HepG2 (cell line): ENCODE measurements around the gene VAMP2. TPM values are rescaled to one million over a fixed set of nuclear protein-coding genes. Genes with fewer than 3 reads are reported as not detected.
A peak's percentile ranks its signal among the peaks of the same experiment; 100 is the strongest.

Source experiments
- ATAD3A ChIP-seq: sonication (generic); formaldehyde crosslinking; IDR thresholded peaks from 2 replicates; pipeline ENCODE4 v1.4.0; 2020; ENCODE audit warnings: missing genetic modification reagents
- GTF2F1 ChIP-seq: fragments of 150-350 bp; IDR thresholded peaks from 2 replicates; pipeline ENCODE4 v1.6.1; 2014; ENCODE audit warnings: low read length
- GTF3A ChIP-seq: sonication (generic); formaldehyde crosslinking; conservative IDR thresholded peaks from 2 replicates; pipeline ENCODE4 v1.4.0; 2020; ENCODE audit warnings: mild to moderate bottlenecking, missing genetic modification reagents
- HIVEP1 ChIP-seq: sonication (generic); formaldehyde crosslinking; IDR thresholded peaks from 2 replicates; pipeline ENCODE4 v1.4.0; 2020; ENCODE audit warnings: mild to moderate bottlenecking, missing genetic modification reagents
- HOXA7 ChIP-seq: sonication (generic); formaldehyde crosslinking; IDR thresholded peaks from 2 replicates; pipeline ENCODE4 v1.8.1; 2022; ENCODE audit warnings: mild to moderate bottlenecking, missing genetic modification reagents, moderate library complexity
- IRX3 ChIP-seq: sonication (generic); formaldehyde crosslinking; IDR thresholded peaks from 2 replicates; pipeline ENCODE4 v1.8.1; 2023; ENCODE audit warnings: mild to moderate bottlenecking, low read depth, missing genetic modification reagents, borderline replicate concordance
- KLF12 ChIP-seq: sonication (generic); formaldehyde crosslinking; IDR thresholded peaks from 2 replicates; pipeline ENCODE4 v1.4.0; 2020; ENCODE audit warnings: missing genetic modification reagents, borderline replicate concordance
- MED13 ChIP-seq: sonication (generic); formaldehyde crosslinking; IDR thresholded peaks from 2 replicates; pipeline ENCODE4 v1.5.0; 2020; ENCODE audit warnings: missing genetic modification reagents
- MTA1 ChIP-seq: sonication (generic); formaldehyde crosslinking; IDR thresholded peaks from 2 replicates; pipeline ENCODE4 v1.4.0; 2020; ENCODE audit warnings: missing genetic modification reagents, mild to moderate bottlenecking, borderline replicate concordance
- NR2F1 ChIP-seq, 2 experiments: fragments of 450-650 bp in 1 of 2; formaldehyde crosslinking in 1 of 2; IDR thresholded peaks; 2 replicates each; pipeline versions ENCODE4 v1.5.0 to v1.6.1; 2016 to 2020; ENCODE audit warnings: mild to moderate bottlenecking in 1 of 2, missing compliant biosample characterization in 1 of 2, missing genetic modification reagents in 1 of 2, moderate library complexity in 1 of 2
- PLSCR1 ChIP-seq: sonication (generic); formaldehyde crosslinking; IDR thresholded peaks from 2 replicates; pipeline ENCODE4 v1.5.0; 2020; ENCODE audit warnings: missing genetic modification reagents, mild to moderate bottlenecking, borderline replicate concordance
- RXRA ChIP-seq: sonication (generic); formaldehyde crosslinking; IDR thresholded peaks from 2 replicates; pipeline ENCODE4 v1.5.1; 2020; ENCODE audit warnings: missing genetic modification reagents
- SIN3A ChIP-seq: IDR thresholded peaks from 2 replicates; pipeline ENCODE4 v1.6.1; 2011; ENCODE audit warnings: low read depth, mild to moderate bottlenecking, control low read depth, low read length, borderline replicate concordance
- SP1 ChIP-seq, 2 experiments: fragments of 450-650 bp in 1 of 2; sonication (generic) in 1 of 2; formaldehyde crosslinking in 1 of 2; IDR thresholded peaks; 2 replicates each; pipeline versions ENCODE4 v1.4.0 to v1.6.1; 2016 to 2020; ENCODE audit warnings: missing genetic modification reagents in 1 of 2
- STAG1 ChIP-seq: sonication (generic); formaldehyde crosslinking; IDR thresholded peaks from 2 replicates; pipeline ENCODE4 v1.4.0; 2020; ENCODE audit warnings: missing genetic modification reagents
- TCF12 ChIP-seq, 2 experiments: fragments of 450-650 bp in 1 of 2; sonication (generic) in 1 of 2; formaldehyde crosslinking in 1 of 2; IDR thresholded peaks; 2 replicates each; pipeline versions ENCODE4 v1.6.1 to v1.8.0; 2017 to 2022; ENCODE audit warnings: antibody characterized with exemption in 1 of 2, mild to moderate bottlenecking in 1 of 2, missing genetic modification reagents in 1 of 2, moderate library complexity in 1 of 2
- ZC3H13 ChIP-seq: sonication (generic); formaldehyde crosslinking; IDR thresholded peaks from 2 replicates; pipeline ENCODE4 v1.8.1; 2023; ENCODE audit warnings: mild to moderate bottlenecking, missing genetic modification reagents, moderate library complexity
- ZNF232 ChIP-seq: sonication (generic); formaldehyde crosslinking; IDR thresholded peaks from 2 replicates; pipeline ENCODE4 v1.4.0; 2020; ENCODE audit warnings: missing genetic modification reagents, borderline replicate concordance
- ZNF24 ChIP-seq: fragments of 450-650 bp; IDR thresholded peaks from 2 replicates; pipeline ENCODE4 v1.6.1; 2017; ENCODE audit warnings: antibody characterized with exemption, mild to moderate bottlenecking
- ZNF296 ChIP-seq: sonication (generic); formaldehyde crosslinking; conservative IDR thresholded peaks from 2 replicates; pipeline ENCODE4 v1.5.0; 2020; ENCODE audit warnings: mild to moderate bottlenecking, missing genetic modification reagents
- ZNF549 ChIP-seq: sonication (generic); formaldehyde crosslinking; IDR thresholded peaks from 2 replicates; pipeline ENCODE4 v1.5.0; 2020; ENCODE audit warnings: missing genetic modification reagents
- ZNF841 ChIP-seq: sonication (generic); formaldehyde crosslinking; IDR thresholded peaks from 2 replicates; pipeline ENCODE4 v1.8.1; 2023; ENCODE audit warnings: missing genetic modification reagents, borderline replicate concordance
- polyA plus RNA-seq, 8 experiments: library from polyadenylated mRNA; depleted of rRNA in 3 of 8; stranded (reverse) in 7 of 8; unstranded in 1 of 8; fragments of >200 nt; fragmentation: Illumina TruSeq in 4 of 8; extraction: Trizol in 4 of 8; gene quantifications; 2 replicates each; pipeline versions ENCODE4 v1.2.1 to v1.2.3, GENCODE V29; 2011 to 2016; ENCODE audit warnings: low read depth in 4 of 8, missing spikeins in 1 of 8, mixed read lengths in 1 of 8; ENCODE audit not compliant: insufficient read depth in 1 of 8
- total RNA-seq, 5 experiments: library from RNA; depleted of rRNA; stranded (reverse); fragments of >200 nt; fragmentation: Illumina TruSeq; extraction: Trizol; gene quantifications; 2 replicates each; pipeline ENCODE4 v1.2.3, GENCODE V29; 2016; ENCODE audit warnings: low read depth in 1 of 5
- TF ChIP-seq, protein P1 (sequence below), 2 experiments: fragments of 450-650 bp in 1 of 2; sonication (generic) in 1 of 2; formaldehyde crosslinking; IDR thresholded peaks; 2 replicates each; pipeline versions ENCODE4 v1.5.0 to v1.8.0; 2020 to 2022; ENCODE audit warnings: mild to moderate bottlenecking in 1 of 2, missing genetic modification reagents in 1 of 2
- TF ChIP-seq, protein P2 (sequence below): sonication (generic); formaldehyde crosslinking; conservative IDR thresholded peaks from 2 replicates; pipeline ENCODE4 v1.4.0; 2020; ENCODE audit warnings: mild to moderate bottlenecking, missing genetic modification reagents, moderate library complexity

The VAMP2 gene
- total and polyA plus RNA-seq, 2 of the 13 experiments (the other 11 are each of a cell fraction or from before 2014, with no cell fraction given), result 3.9 to 17.2 TPM

DNA sequence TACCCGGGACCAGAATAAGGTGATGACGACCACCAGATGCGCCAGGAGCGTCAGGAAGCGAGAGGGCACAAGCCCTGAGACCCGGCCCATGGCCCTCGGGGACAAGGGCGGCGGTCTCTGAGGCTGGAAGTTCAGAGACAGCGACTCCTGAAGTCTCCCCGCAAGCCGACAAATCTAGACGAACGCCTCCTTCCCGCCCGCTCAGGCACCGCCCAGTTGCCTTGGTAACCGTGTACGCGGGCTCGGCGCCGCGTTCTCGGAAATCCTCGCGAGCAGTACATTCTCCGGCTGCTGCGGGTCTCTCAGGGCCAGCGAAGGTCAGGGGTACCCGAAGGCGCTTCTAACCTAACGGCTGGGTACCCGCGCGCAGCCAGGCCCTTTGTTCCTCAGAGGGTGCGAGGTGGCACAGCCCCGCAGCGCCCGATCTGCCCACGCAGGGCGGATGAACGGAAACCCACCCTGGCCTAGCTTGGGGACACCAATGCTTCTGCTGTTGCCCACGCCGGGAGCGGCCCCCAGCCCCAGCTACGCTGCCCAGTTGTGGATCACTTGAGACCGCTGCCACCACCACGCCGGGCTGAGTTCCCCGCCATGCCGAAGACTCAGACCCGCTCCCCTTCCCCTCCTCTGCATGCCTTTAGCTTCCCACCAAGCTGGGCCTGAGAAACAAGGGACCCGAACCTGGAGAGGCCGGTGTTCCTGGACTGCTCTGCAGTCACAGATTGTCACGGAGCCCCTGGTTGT is 13.6 kb upstream of the VAMP2 start, which contains the start of gene TMEM107 (continued):
- TF ChIP-seq, protein P1, sequence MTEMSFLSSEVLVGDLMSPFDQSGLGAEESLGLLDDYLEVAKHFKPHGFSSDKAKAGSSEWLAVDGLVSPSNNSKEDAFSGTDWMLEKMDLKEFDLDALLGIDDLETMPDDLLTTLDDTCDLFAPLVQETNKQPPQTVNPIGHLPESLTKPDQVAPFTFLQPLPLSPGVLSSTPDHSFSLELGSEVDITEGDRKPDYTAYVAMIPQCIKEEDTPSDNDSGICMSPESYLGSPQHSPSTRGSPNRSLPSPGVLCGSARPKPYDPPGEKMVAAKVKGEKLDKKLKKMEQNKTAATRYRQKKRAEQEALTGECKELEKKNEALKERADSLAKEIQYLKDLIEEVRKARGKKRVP (CRISPR knock-in tag; IDR thresholded peaks at IDR 0.05), result no peak
- TF ChIP-seq RXRA (CRISPR knock-in tag), result peak; percentile 48; the same call in 1 of the 2 replicates
- TF ChIP-seq ZNF841, result no peak
- TF ChIP-seq STAG1 (CRISPR knock-in tag), result no peak
- TF ChIP-seq TCF12 (IDR thresholded peaks at IDR 0.05), result no peak
- no peak for TF ChIP-seq TCF12 (CRISPR knock-in tag; IDR thresholded peaks at IDR 0.05)
- peak; percentile 47 to 68; a peak in 2 of 4 replicates for TF ChIP-seq NR2F1 (CRISPR knock-in tag; IDR thresholded peaks at IDR 0.05)
- no peak; the same call in 1 of the 2 replicates for TF ChIP-seq IRX3 (CRISPR knock-in tag)
- TF ChIP-seq MED13 (CRISPR knock-in tag), result no peak
- TF ChIP-seq, protein P2, sequence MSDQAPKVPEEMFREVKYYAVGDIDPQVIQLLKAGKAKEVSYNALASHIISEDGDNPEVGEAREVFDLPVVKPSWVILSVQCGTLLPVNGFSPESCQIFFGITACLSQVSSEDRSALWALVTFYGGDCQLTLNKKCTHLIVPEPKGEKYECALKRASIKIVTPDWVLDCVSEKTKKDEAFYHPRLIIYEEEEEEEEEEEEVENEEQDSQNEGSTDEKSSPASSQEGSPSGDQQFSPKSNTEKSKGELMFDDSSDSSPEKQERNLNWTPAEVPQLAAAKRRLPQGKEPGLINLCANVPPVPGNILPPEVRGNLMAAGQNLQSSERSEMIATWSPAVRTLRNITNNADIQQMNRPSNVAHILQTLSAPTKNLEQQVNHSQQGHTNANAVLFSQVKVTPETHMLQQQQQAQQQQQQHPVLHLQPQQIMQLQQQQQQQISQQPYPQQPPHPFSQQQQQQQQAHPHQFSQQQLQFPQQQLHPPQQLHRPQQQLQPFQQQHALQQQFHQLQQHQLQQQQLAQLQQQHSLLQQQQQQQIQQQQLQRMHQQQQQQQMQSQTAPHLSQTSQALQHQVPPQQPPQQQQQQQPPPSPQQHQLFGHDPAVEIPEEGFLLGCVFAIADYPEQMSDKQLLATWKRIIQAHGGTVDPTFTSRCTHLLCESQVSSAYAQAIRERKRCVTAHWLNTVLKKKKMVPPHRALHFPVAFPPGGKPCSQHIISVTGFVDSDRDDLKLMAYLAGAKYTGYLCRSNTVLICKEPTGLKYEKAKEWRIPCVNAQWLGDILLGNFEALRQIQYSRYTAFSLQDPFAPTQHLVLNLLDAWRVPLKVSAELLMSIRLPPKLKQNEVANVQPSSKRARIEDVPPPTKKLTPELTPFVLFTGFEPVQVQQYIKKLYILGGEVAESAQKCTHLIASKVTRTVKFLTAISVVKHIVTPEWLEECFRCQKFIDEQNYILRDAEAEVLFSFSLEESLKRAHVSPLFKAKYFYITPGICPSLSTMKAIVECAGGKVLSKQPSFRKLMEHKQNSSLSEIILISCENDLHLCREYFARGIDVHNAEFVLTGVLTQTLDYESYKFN (CRISPR knock-in tag), result no peak; the same call in 1 of the 2 replicates
- no peak for TF ChIP-seq ZNF232
- peak; percentile 95 for TF ChIP-seq SIN3A
- no peak for TF ChIP-seq KLF12
- no peak for TF ChIP-seq ZC3H13 (CRISPR knock-in tag)
- TF ChIP-seq SP1 (IDR thresholded peaks at IDR 0.05), result no peak
- TF ChIP-seq SP1 (CRISPR knock-in tag; IDR thresholded peaks at IDR 0.05), result no peak
- no peak for TF ChIP-seq ZNF24
- peak; percentile 6; the same call in 1 of the 2 replicates for TF ChIP-seq HIVEP1 (CRISPR knock-in tag)
- no peak for TF ChIP-seq ATAD3A (CRISPR knock-in tag)
- no peak for TF ChIP-seq GTF2F1
- TF ChIP-seq MTA1 (CRISPR knock-in tag), result peak; percentile 52; the same call in 1 of the 2 replicates
- no peak for TF ChIP-seq ZNF549 (CRISPR knock-in tag)
- TF ChIP-seq ZNF296 (CRISPR knock-in tag), result 0 out of 2 replicates have a peak, but pooled peaks have one; percentile 39
- no peak for TF ChIP-seq HOXA7 (CRISPR knock-in tag)
- no peak for TF ChIP-seq PLSCR1 (CRISPR knock-in tag)
- TF ChIP-seq GTF3A (CRISPR knock-in tag), result no peak
